BLaER1 (cell line): Measurements from ENCODE around the gene TMEM151A.
"Not testable (repeated sequence)": the region's sequence is repeated elsewhere in the genome, so short reads cannot be mapped to it uniquely, and the experiment has no call there.

Experiments
- H3K27ac ChIP-seq: shearing (Covaris generic); formaldehyde crosslinking; 2 replicates; pipeline ENCODE4 v1.8.1; 2022
- H3K27me3 ChIP-seq: shearing (Covaris generic); formaldehyde crosslinking; 2 replicates; pipeline ENCODE4 v1.8.1; 2022
- H3K36me3 ChIP-seq: shearing (Covaris generic); formaldehyde crosslinking; 2 replicates; pipeline ENCODE4 v1.8.1; 2022
- H3K4me1 ChIP-seq: shearing (Covaris generic); formaldehyde crosslinking; 2 replicates; pipeline ENCODE4 v1.8.1; 2022
- H3K4me2 ChIP-seq: shearing (Covaris generic); formaldehyde crosslinking; 2 replicates; pipeline ENCODE4 v1.8.1; 2022
- H3K4me3 ChIP-seq: shearing (Covaris generic); formaldehyde crosslinking; 2 replicates; pipeline ENCODE4 v1.8.1; 2022
- H3K9ac ChIP-seq: shearing (Covaris generic); formaldehyde crosslinking; 2 replicates; pipeline ENCODE4 v1.8.1; 2022
- H3K9me3 ChIP-seq: shearing (Covaris generic); formaldehyde crosslinking; 2 replicates; pipeline ENCODE4 v1.8.1; 2022
- H4K20me1 ChIP-seq: shearing (Covaris generic); formaldehyde crosslinking; 2 replicates; pipeline ENCODE4 v1.8.1; 2022
- Cebpa-rat ChIP-seq: shearing (Covaris generic); IDR thresholded peaks from 2 replicates; pipeline ENCODE4 v1.8.1; 2022

Gene TMEM151A

DNA sequence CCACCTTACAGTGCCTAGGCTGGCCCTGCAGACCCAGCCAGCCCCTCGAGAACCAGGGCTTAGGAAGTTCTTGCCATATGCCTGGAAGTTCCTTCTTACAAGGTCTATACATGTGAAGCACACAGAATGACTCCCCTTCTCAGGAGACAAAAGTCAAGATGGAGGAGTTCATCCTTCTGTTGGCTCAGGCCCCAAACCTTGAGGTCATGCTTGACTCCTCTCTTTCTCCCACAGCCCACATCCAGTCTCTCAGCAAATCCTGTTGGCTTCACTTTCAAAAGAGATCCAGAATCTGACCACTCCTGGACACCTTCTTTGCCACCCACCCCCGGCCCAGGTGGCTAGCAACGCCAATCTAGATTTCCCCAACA is 26.9 kb downstream of the TMEM151A start:
- H3K9ac ChIP-seq, result peak overlapping the region; percentile 84
- H3K9me3 ChIP-seq, result peaks cover 11% of the 10 kb centered on the region; the same call in 1 of the 2 replicates
- no peaks in the 10 kb centered on the region for H3K27me3 ChIP-seq
- peaks cover 72% of the 10 kb centered on the region for H3K4me1 ChIP-seq
- H3K36me3 ChIP-seq, result no peaks in the 10 kb centered on the region
- peaks cover 24% of the 10 kb centered on the region for H4K20me1 ChIP-seq
- peak overlapping the region; percentile 91 for H3K27ac ChIP-seq
- TF ChIP-seq Cebpa-rat, result peak; percentile 4; the same call in 1 of the 2 replicates
- H3K4me2 ChIP-seq, result peak overlapping the region; percentile 98
- H3K4me3 ChIP-seq, result peak overlapping the region; percentile 73; the same call in 1 of the 2 replicates

DNA sequence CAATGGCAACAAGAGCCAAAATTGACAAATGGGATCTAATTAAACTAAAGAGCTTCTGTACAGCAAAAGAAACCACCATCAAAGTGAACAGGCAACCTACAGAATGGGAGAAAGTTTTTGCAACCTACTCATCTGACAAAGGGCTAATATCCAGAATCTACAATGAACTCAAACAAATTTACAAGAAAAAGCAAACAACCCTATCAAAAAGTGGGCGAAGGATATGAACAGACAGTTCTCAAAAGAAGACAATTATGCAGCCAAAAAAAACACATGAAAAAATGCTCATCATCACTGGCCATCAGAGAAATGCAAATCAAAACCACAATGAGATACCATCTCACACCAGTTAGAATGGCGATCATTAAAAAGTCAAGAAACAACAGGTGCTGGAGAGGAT is 28.6 kb downstream of the TMEM151A start:
- not testable (repeated sequence) for H3K27me3 ChIP-seq, H3K27ac ChIP-seq, H3K4me3 ChIP-seq, H3K4me2 ChIP-seq, H3K9ac ChIP-seq, H3K36me3 ChIP-seq
- H3K9me3 ChIP-seq, result peaks cover 11% of the 10 kb centered on the region; the same call in 1 of the 2 replicates
- peaks cover 72% of the 10 kb centered on the region for H3K4me1 ChIP-seq
- peaks cover 14% of the 10 kb centered on the region for H4K20me1 ChIP-seq

DNA sequence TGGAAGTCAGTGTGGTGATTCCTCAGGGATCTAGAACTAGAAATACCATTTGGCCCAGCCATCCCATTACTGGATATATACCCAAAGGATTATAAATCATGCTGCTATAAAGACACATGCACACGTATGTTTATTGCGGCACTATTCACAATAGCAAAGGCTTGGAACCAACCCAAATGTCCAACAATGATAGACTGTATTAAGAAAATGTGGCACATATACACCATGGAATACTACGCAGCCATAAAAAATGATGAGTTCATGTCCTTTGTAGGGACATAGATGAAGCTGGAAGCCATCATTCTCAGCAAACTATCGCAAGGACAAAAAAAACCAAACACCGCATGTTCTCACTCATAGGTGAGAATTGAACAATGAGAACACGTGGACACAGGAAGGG is 29.1 kb downstream of the TMEM151A start:
- not testable (repeated sequence) for H3K36me3 ChIP-seq, H3K4me3 ChIP-seq, H3K27me3 ChIP-seq, H3K4me2 ChIP-seq, H3K27ac ChIP-seq, H3K9ac ChIP-seq, H4K20me1 ChIP-seq
- Histone ChIP-seq H3K4me1 (peaks cover 72% of the 10 kb centered on the region), H3K9me3 (peaks cover 11% of the 10 kb centered on the region; the same call in 1 of the 2 replicates)

DNA sequence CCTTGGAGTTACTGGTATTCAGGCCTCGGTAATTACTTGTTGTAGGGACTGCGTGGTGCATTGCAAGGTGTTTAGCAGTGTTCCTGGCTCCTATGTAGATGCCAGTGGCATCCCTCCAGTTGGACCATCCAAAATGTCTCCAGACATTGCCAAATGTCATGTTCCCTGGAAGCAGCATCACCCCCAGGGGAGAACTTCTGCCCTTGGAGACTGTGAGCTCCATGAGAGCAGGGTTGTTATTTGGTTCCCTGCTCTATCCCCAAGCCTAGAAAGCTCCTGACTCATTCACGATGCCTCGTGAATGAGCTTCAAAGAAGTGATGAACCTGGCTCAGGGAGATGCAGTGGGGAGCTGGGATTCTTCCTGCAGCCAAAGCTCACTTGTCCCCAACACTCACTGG is 29.9 kb downstream of the TMEM151A start:
- 0 out of 2 replicates have a peak overlapping the region, but pooled peaks have one; percentile 30 for H3K27ac ChIP-seq
- H3K9ac ChIP-seq, result no peak overlapping the region
- no peaks in the 10 kb centered on the region for H3K27me3 ChIP-seq
- H3K9me3 ChIP-seq, result peaks cover 11% of the 10 kb centered on the region; the same call in 1 of the 2 replicates
- H3K4me2 ChIP-seq, result peak overlapping the region; percentile 34; the same call in 1 of the 2 replicates
- no peaks in the 10 kb centered on the region for H3K36me3 ChIP-seq
- H4K20me1 ChIP-seq, result 0 out of 2 replicates have a peak, but pooled peaks cover 2% of the 10 kb centered on the region
- H3K4me3 ChIP-seq, result no peak overlapping the region
- no peak for TF ChIP-seq Cebpa-rat
- peaks cover 69% of the 10 kb centered on the region for H3K4me1 ChIP-seq

DNA sequence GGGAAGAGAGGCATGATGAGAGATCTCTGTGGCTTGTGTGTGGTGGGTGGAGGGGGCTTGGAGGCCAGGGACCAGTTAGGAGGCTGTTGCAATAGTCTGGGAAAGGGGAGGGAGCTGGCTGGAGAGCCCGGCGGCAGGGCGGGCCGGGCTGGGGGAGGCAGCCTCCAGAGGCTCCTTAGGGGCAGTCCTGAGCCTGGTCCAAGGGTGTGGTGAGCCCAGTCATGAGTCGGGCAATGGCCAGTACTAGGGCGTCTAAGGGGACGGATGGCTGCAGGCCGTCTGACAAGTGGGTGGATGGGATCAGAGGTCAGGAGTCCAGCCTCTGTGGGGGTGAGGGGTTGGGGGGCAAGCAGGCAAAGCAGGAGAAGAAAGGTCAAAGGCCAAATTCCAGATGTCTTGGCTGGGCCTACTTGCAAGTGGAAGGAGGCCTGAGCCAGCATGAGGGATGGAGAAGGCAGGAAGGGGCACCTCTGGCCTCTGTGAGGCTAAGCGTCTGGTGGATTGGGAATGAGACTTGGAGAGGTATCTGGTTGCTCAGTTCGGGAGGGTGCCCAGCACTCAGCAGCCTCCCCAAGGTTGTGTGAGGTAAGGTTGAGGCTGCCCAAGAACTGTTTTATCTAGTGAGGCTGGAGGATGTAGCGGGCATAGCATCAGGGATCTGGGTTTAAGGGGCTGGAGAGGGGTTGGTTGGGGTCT is 31.2 kb downstream of the TMEM151A start:
- Histone ChIP-seq H3K36me3 (no peaks in the 10 kb centered on the region), H4K20me1 (no peaks in the 10 kb centered on the region), H3K27me3 (no peaks in the 10 kb centered on the region), H3K9ac (no peak overlapping the region), H3K4me2 (no peak overlapping the region), H3K4me3 (no peak overlapping the region), H3K27ac (peak overlapping the region; percentile 30; the same call in 1 of the 2 replicates), H3K9me3 (peaks cover 11% of the 10 kb centered on the region; the same call in 1 of the 2 replicates), H3K4me1 (peaks cover 79% of the 10 kb centered on the region)
- no peak for TF ChIP-seq Cebpa-rat

DNA sequence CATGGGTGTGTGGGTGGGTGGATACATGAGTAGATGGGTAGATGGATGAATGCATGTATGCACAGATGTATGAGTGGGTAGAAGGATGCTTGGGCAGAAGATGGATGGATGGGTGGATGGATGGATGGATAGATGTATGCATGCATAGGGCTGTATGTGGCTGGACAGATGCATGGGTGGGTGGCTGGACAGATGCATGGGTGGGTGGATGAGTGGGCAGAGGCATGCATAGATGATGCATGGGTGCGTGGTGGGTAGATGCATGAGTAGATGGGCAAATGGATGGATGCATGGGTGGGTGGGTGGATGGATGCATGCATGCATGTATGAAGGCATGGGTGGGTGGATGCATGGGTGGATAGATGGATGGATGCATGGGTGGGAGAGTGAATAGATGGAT is 32.0 kb downstream of the TMEM151A start:
- no peak overlapping the region for H3K27ac ChIP-seq
- no peaks in the 10 kb centered on the region for H4K20me1 ChIP-seq
- no peaks in the 10 kb centered on the region for H3K27me3 ChIP-seq
- H3K4me3 ChIP-seq, result no peak overlapping the region
- H3K4me1 ChIP-seq, result peaks cover 79% of the 10 kb centered on the region
- peaks cover 11% of the 10 kb centered on the region; the same call in 1 of the 2 replicates for H3K9me3 ChIP-seq
- TF ChIP-seq Cebpa-rat, result no peak
- no peak overlapping the region for H3K9ac ChIP-seq
- no peak overlapping the region; the same call in 1 of the 2 replicates for H3K4me2 ChIP-seq
- no peaks in the 10 kb centered on the region for H3K36me3 ChIP-seq

DNA sequence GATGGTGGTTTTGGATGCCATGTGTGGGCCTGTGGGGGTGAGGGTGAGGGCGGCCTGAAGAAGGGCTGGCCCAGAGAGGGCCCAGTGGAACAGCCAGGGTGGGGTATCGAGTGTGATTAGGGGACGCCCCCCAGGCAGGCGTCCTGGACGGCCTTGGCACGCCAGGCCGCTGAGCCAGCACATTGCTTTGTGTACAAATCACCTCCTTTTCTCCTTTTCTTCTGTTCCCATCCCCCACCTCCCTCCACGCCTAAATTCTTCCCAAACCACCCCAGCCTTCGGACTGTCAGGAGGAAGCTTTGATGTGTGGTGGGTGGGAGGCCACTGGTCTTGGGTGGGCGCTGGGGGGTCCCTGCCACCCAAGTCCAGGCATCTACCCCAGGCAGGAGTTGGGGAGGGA is 33.0 kb downstream of the TMEM151A start:
- Histone ChIP-seq H3K9ac (peak overlapping the region; percentile 84; the same call in 1 of the 2 replicates), H3K27me3 (no peaks in the 10 kb centered on the region)

DNA sequence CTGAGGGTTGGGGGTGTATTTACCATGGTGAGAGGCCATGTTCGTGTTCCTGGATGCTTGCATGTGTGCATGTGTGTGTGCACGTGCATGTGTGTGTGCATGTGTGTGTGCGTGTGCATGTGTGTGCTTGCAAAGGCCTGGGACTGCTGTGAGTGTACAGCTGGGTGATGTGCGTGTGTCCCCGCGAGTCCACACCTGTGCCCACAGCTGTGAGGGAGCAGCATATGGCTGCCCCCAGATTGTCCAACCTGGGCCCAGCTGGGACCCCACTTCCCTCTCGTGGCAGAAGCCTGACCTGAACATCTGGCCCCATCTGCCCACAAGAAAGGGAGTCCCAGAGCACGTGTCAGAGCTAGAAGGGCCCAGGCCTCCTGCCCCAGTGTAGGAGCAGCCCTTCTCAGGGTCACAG is 33.6 kb downstream of the TMEM151A start:
- TF ChIP-seq Cebpa-rat, result no peak
- Histone ChIP-seq H3K9ac (peak overlapping the region; percentile 84), H3K9me3 (peaks cover 2% of the 10 kb centered on the region; the same call in 1 of the 2 replicates), H4K20me1 (no peaks in the 10 kb centered on the region), H3K36me3 (no peaks in the 10 kb centered on the region), H3K27ac (peak overlapping the region; percentile 98), H3K4me2 (peak overlapping the region; percentile 98), H3K4me3 (peak overlapping the region; percentile 50), H3K4me1 (peaks cover 86% of the 10 kb centered on the region), H3K27me3 (no peaks in the 10 kb centered on the region)

More for the DNA sequence above, 33.0 kb downstream of the TMEM151A start:
- Histone ChIP-seq H3K9me3 (peaks cover 8% of the 10 kb centered on the region; the same call in 1 of the 2 replicates), H3K36me3 (no peaks in the 10 kb centered on the region), H3K27ac (peak overlapping the region; percentile 98), H3K4me2 (peak overlapping the region; percentile 98), H4K20me1 (no peaks in the 10 kb centered on the region), H3K4me1 (peaks cover 80% of the 10 kb centered on the region), H3K4me3 (no peak overlapping the region)
- no peak for TF ChIP-seq Cebpa-rat

DNA sequence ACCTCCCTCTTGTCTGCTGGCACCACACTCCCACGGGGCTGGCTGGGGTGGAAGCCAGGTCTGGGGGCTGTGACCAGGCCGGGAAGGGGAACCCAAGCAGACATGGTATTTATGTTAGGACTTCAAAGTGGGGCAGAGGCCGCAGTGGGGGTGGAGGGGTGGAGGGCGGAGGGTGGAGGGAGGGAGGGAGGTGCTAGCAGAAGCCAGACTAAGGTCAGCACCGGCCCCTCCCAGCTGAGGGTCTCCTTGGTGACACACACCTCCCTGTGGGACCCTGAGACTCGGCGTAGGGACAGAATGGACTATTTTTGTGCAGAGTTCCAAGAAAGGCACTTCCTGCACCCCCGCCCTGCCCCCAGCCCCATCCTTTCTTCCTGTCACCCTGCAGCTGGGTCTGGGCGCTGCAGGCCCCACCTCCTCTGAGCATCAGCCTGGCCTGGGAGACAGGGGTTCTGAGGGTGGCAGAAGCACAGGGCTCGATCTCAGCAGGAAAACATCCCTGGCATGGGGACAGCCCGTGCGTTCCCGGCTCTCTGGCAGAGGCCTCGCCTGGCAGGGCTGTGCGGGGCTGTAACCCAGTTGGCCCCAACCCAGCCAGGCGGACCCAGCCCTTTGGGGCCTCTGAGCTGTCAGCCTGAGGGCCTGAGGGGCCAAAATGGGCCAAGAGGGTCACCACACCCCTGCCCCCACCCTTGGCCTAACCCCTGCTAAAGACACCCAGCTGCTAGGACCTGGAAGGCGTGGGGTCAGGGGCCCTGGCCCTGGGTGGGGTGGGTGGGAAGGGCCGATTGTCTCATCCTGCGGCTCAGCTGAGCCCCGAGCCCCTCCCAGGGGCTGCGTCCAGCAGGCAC is 34.8 kb downstream of the TMEM151A start:
- TF ChIP-seq Cebpa-rat, result no peak
- Histone ChIP-seq H3K9ac (peak overlapping the region; percentile 84), H3K27ac (peak overlapping the region; percentile 98), H3K27me3 (no peaks in the 10 kb centered on the region), H3K36me3 (no peaks in the 10 kb centered on the region), H4K20me1 (no peaks in the 10 kb centered on the region), H3K4me3 (peak overlapping the region; percentile 50), H3K4me1 (peaks cover 96% of the 10 kb centered on the region), H3K9me3 (no peaks in the 10 kb centered on the region), H3K4me2 (peak overlapping the region; percentile 98)
